HCT116 (cell line): ENCODE results near the gene RNF130. TPM values are rescaled to one million over a fixed set of nuclear protein-coding genes. Genes with fewer than 3 reads are reported as not detected.

ENCODE experiments used
- ATAC-seq: fragments of 200-7000 bp; cut with Tn5 transposase; 2 replicates; pipeline ENCODE4 v1.9.1; 2020; ENCODE audit warnings: mild to moderate bottlenecking, moderate library complexity
- BruUV-seq: library from RNA; stranded (reverse); fragments of 400-500 nt; replicated peaks from 2 replicates; lab custom pipeline; 2021; lab: Mats Ljungman, UMichigan
- CTCF ChIA-PET: fragments of 300-600 bp; sonication (Branson Sonifier 250); formaldehyde crosslinking; loops from one replicate; lab custom pipeline; 2021; ENCODE audit warnings: antibody characterized with exemption; lab: Charles Lee
- POLR2A ChIA-PET: fragments of 300-600, 350-600 bp; sonication (Branson Sonifier 250); formaldehyde crosslinking; loops from one replicate; lab custom pipeline; 2021; ENCODE audit warnings: antibody characterized with exemption; lab: Charles Lee
- RAD21 ChIA-PET, 2 experiments: fragments of 300-600 bp; sonication (Branson Sonifier 250); formaldehyde crosslinking; loops; one replicate each; lab custom pipeline; 2023; ENCODE audit warnings: low total read pairs in 2 of 2; ENCODE audit not compliant: uncharacterized antibody in 2 of 2, unreplicated experiment in 2 of 2, low non-redundant PET in 1 of 2; lab: Charles Lee
- DNase-seq: peaks from one replicate; pipeline ENCODE4 v3.0.0-alpha.2; 2010; ENCODE audit warnings: low read depth, low spot score
- H2AFZ ChIP-seq: fragments of 200-600 bp; shearing (Covaris generic), sonication (generic); 2 replicates; pipeline ENCODE4 v1.6.1; 2017; ENCODE audit warnings: low read depth, mixed run types, mixed read lengths, antibody characterized with exemption, low read length; ENCODE audit not compliant: poor library complexity, severe bottlenecking
- H3K27ac ChIP-seq: 2 replicates; pipeline ENCODE4 v1.5.1; 2012; ENCODE audit warnings: low read depth, low read length
- H3K27me3 ChIP-seq: fragments of 200-600 bp; sonication (generic); 2 replicates; pipeline ENCODE4 v1.6.1; 2016; ENCODE audit warnings: mixed run types, low read length, mixed read lengths; ENCODE audit not compliant: insufficient read depth
- H3K36me3 ChIP-seq, 2 experiments: fragments of 200-500 bp in 1 of 2; fragments of 200-600 bp in 1 of 2; sonication (Bioruptor generic) in 1 of 2; sonication (generic) in 1 of 2; 2 replicates each; pipeline versions ENCODE4 v1.5.1 to v1.6.1; 2014 to 2016; ENCODE audit warnings: low read length in 2 of 2, inconsistent platforms in 1 of 2, mixed read lengths in 1 of 2, mixed run types in 1 of 2; ENCODE audit not compliant: insufficient read depth in 2 of 2, control insufficient read depth in 1 of 2
- H3K4me1 ChIP-seq, 2 experiments: fragments of 200-600 bp in 1 of 2; sonication (generic) in 1 of 2; 2 replicates each; pipeline versions ENCODE4 v1.5.1 to v1.6.1; 2012 to 2017; ENCODE audit warnings: low read length in 2 of 2, inconsistent platforms in 1 of 2, mild to moderate bottlenecking in 1 of 2, mixed read lengths in 1 of 2, mixed run types in 1 of 2, moderate library complexity in 1 of 2; ENCODE audit not compliant: insufficient read depth in 2 of 2, control insufficient read depth in 1 of 2
- H3K4me2 ChIP-seq: fragments of 200-600 bp; sonication (generic); 2 replicates; pipeline ENCODE4 v1.6.1; 2017; ENCODE audit warnings: mixed run types, low read length, mixed read lengths
- H3K4me3 ChIP-seq, 2 experiments: fragments of 200-600 bp in 1 of 2; sonication (generic) in 1 of 2; replicated peaks in 1 of 2; 2 replicates each; pipeline ENCODE4 v1.5.1; 2011 to 2016; ENCODE audit warnings: low read length in 2 of 2, control low read depth in 1 of 2, low read depth in 1 of 2, mild to moderate bottlenecking in 1 of 2, mixed read lengths in 1 of 2, mixed run types in 1 of 2
- H3K79me2 ChIP-seq: fragments of 200-600 bp; sonication (generic); 2 replicates; pipeline ENCODE4 v1.6.1; 2017; ENCODE audit warnings: mild to moderate bottlenecking, mixed run types, low read length, moderate library complexity, mixed read lengths; ENCODE audit not compliant: insufficient read depth
- H3K9ac ChIP-seq: fragments of 200-600 bp; sonication (generic); 2 replicates; pipeline ENCODE4 v1.6.1; 2016; ENCODE audit warnings: low read length, mixed read lengths
- H3K9me2 ChIP-seq: fragments of 200-600 bp; sonication (generic), shearing (Covaris generic); 2 replicates; pipeline ENCODE4 v1.6.1; 2017; ENCODE audit warnings: mixed run types, mild to moderate bottlenecking, moderate library complexity; ENCODE audit not compliant: insufficient read depth
- H3K9me3 ChIP-seq, 2 experiments: fragments of 200-500 bp in 1 of 2; fragments of 200-600 bp in 1 of 2; sonication (Bioruptor generic) in 1 of 2; sonication (generic) in 1 of 2; 2 replicates each; pipeline ENCODE4 v1.6.1; 2014 to 2017; ENCODE audit warnings: low read length in 2 of 2, mixed read lengths in 2 of 2, inconsistent platforms in 1 of 2, low read depth in 1 of 2, mild to moderate bottlenecking in 1 of 2, mixed run types in 1 of 2, moderate library complexity in 1 of 2; ENCODE audit not compliant: control insufficient read depth in 1 of 2, insufficient read depth in 1 of 2
- H4K20me1 ChIP-seq: fragments of 200-600 bp; sonication (generic), shearing (Covaris generic); 2 replicates; pipeline ENCODE4 v1.6.1; 2017; ENCODE audit warnings: mixed run types, mild to moderate bottlenecking, moderate library complexity; ENCODE audit not compliant: insufficient read depth
- ATF3 ChIP-seq: IDR thresholded peaks from 2 replicates; pipeline ENCODE4 v1.6.1; 2012
- CEBPB ChIP-seq: IDR thresholded peaks from 2 replicates; pipeline ENCODE4 v1.6.1; 2012; ENCODE audit warnings: low read depth
- CTCF ChIP-seq, 3 experiments: fragments of 200-600 bp in 1 of 3; sonication (generic) in 1 of 3; IDR thresholded peaks in 2 of 3; conservative IDR thresholded peaks in 1 of 3; 2 replicates each; pipeline ENCODE4 v1.5.1; 2012 to 2017; ENCODE audit warnings: low read depth in 2 of 3, low read length in 2 of 3, antibody characterized with exemption in 1 of 3, borderline replicate concordance in 1 of 3, control low read depth in 1 of 3, mild to moderate bottlenecking in 1 of 3, mixed read lengths in 1 of 3, mixed run types in 1 of 3, moderate library complexity in 1 of 3; ENCODE audit not compliant: insufficient read depth in 1 of 3
- ELF1 ChIP-seq: IDR thresholded peaks from 2 replicates; pipeline ENCODE4 v1.6.1; 2012; ENCODE audit warnings: low read depth, borderline replicate concordance
- FOSL1 ChIP-seq: IDR thresholded peaks from 2 replicates; pipeline ENCODE4 v1.6.1; 2012; ENCODE audit warnings: low read depth
- JUND ChIP-seq: IDR thresholded peaks from 2 replicates; pipeline ENCODE4 v1.6.1; 2012
- REST ChIP-seq: IDR thresholded peaks from 2 replicates; pipeline ENCODE4 v1.6.1; 2012; ENCODE audit warnings: low read depth
- SIN3A ChIP-seq: IDR thresholded peaks from 2 replicates; pipeline ENCODE4 v1.6.1; 2012; ENCODE audit warnings: low read depth
- TCF7L2 ChIP-seq: IDR thresholded peaks from 2 replicates; pipeline ENCODE4 v1.7.0; 2011; ENCODE audit warnings: borderline replicate concordance, inconsistent platforms; ENCODE audit not compliant: insufficient read depth, insufficient read length; ENCODE audit errors: extremely low read depth
- ZFX ChIP-seq: fragments of 450-650 bp; IDR thresholded peaks from 2 replicates; pipeline ENCODE4 v1.6.1; 2017
- ZNF274 ChIP-seq: fragments of 200-500 bp; sonication (Bioruptor generic); IDR thresholded peaks from 2 replicates; pipeline ENCODE4 v1.6.1; 2014; ENCODE audit warnings: mild to moderate bottlenecking, low read depth, low read length, inconsistent platforms
- intact Hi-C: fragments of 100-400 bp; cut with micrococcal nuclease; formaldehyde crosslinking; loops from 2 replicates; pipeline ENCODE4 v1.10.0; 2022
- total RNA-seq: library from RNA; stranded (reverse); gene quantifications from one replicate; pipeline ENCODE4 v1.2.1, GENCODE V29; 2021; ENCODE audit not compliant: unreplicated experiment

RNF130 gene
- total RNA-seq, 1 experiment from 2014 or later = 34.9 TPM

DNA sequence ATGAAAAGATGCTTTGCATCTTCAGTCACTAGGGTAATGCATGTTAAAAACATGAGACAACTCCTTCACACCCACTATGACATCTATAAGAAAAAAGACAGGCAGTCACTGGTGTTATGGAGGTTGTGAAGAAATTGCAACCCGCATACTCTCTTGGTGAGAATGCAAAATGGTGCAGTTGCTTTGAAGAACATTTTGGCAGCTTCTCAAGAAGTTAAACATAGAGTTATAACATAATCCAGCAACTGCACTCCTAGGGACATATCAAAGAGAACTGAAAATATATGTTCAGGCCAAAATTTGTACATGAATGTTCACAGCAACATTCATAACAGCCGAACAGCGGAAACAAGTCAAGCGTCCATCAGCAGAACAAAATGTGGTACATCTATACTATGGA, 117.6 kb downstream of the RNF130 start:
- RAD21 ChIA-PET = no interaction called here

More for the DNA sequence above, 117.6 kb downstream of the RNF130 start:
- ATAC-seq (no peak), DNase-seq (no peak)
- ChIA-PET CTCF (no interaction called here), POLR2A (no interaction called here)
- Histone ChIP-seq H4K20me1 (no peaks in the 10 kb centered on the region), H3K4me2 (no peak overlapping the region), H3K4me3 (no peak overlapping the region), H3K79me2 (no peaks in the 10 kb centered on the region), H3K9me3 (no peaks in the 10 kb centered on the region), H3K9ac (no peak overlapping the region), H3K9me2 (no peaks in the 10 kb centered on the region), H3K27ac (no peak overlapping the region), H3K36me3 (no peaks in the 10 kb centered on the region), H2AFZ (no peak overlapping the region), H3K27me3 (no peaks in the 10 kb centered on the region), H3K4me1 (no peaks in the 10 kb centered on the region)
- intact Hi-C loops = no loop called here
- TF ChIP-seq TCF7L2 (no peak), SIN3A (no peak), FOSL1 (no peak), ATF3 (no peak), ZFX (no peak), REST (no peak), JUND (no peak), CTCF (IDR thresholded peaks at IDR 0.05 in 2 of 3, conservative IDR thresholded peaks at IDR 0.05 in 1 of 3; ENCODE audit: borderline replicate concordance in 1 of 3, insufficient read depth in 1 of 3, low read depth in 2 of 3, low read length in 2 of 3) (no peak), CEBPB (no peak), ELF1 (no peak), ZNF274 (no peak)
- no TSS peak for BruUV-seq
